Uterus (tissue), 4 donors: ENCODE measurements around the gene MUSTN1. TPM values are rescaled to one million over a fixed set of nuclear protein-coding genes. Genes with fewer than 3 reads are reported as not detected.

Experiments
- DNase-seq, 2 donors: peaks; one replicate each; pipeline ENCODE4 v3.0.0-alpha.2; 2019 to 2020
- H3K27ac ChIP-seq, 2 donors: fragments of 200-600 bp; sonication (generic); 1 replicate in 1 of 2; 2 replicates in 1 of 2; pipeline ENCODE4 v1.5.1; 2016 to 2018
- H3K27me3 ChIP-seq, 2 donors: fragments of 200-600 bp; sonication (generic); one replicate each; pipeline ENCODE4 v1.5.1; 2018 to 2019; ENCODE audit warnings: control low read depth in 1 of 2
- H3K36me3 ChIP-seq, 2 donors: fragments of 200-600 bp; sonication (generic); one replicate each; pipeline ENCODE4 v1.5.1; 2019; ENCODE audit warnings: control low read depth in 1 of 2
- H3K4me1 ChIP-seq, 2 donors: fragments of 200-600 bp; sonication (generic); one replicate each; pipeline ENCODE4 v1.5.1; 2018 to 2019; ENCODE audit warnings: control low read depth in 1 of 2
- H3K4me3 ChIP-seq, 2 donors: fragments of 200-600 bp; sonication (generic); 1 replicate in 1 of 2; 2 replicates in 1 of 2; pipeline ENCODE4 v1.5.1; 2018 to 2019; ENCODE audit warnings: mild to moderate bottlenecking in 1 of 2
- H3K9me3 ChIP-seq, 2 donors: fragments of 200-600 bp; sonication (generic); one replicate each; pipeline ENCODE4 v1.5.1; 2019; ENCODE audit warnings: control low read depth in 1 of 2
- CTCF ChIP-seq, 4 experiments: fragments of 200-600 bp in 2 of 4; fragments of 450-650 bp in 2 of 4; sonication (generic) in 2 of 4; IDR thresholded peaks; one replicate each; pipeline ENCODE4 v1.5.1; 2016 to 2019; ENCODE audit warnings: antibody characterized with exemption in 4 of 4, mild to moderate bottlenecking in 2 of 4, moderate library complexity in 1 of 4
- POLR2A ChIP-seq, 2 donors: fragments of 450-650 bp; IDR thresholded peaks; one replicate each; pipeline ENCODE4 v1.6.1; 2016; ENCODE audit warnings: antibody characterized with exemption in 2 of 2, mild to moderate bottlenecking in 1 of 2, moderate library complexity in 1 of 2
- intact Hi-C: fragments of 100-400 bp; cut with DNase I; formaldehyde crosslinking; loops from one replicate; pipeline ENCODE4 v1.15.1; 2023; ENCODE audit warnings: low total_unique reads
- total RNA-seq, 4 donors: library from RNA; depleted of rRNA in 3 of 4; stranded (reverse); fragments of >200 nt in 3 of 4; gene quantifications; one replicate each; pipeline versions ENCODE4 v1.1.0 to v1.2.4, GENCODE V29; 2014 to 2023
- donor health status: DM: yes; HTN: yes; CAD: no.

MUSTN1 gene
- total RNA-seq, 4 donors from 2014 or later: 1.8 to 35.2 (median 8.7) TPM; not detected in 1

GRCh38 chr3:52794612-52795099, 40.2 kb downstream of the MUSTN1 start, which contains the start of gene ITIH3:
ITIH3 (plus strand) TSS chr3:52794796; CDS start chr3:52794804, 8 bp downstream.
- H3K4me1 ChIP-seq: no peaks in the 10 kb centered on the region
- no peak within 1 kb of the TSS for H3K27ac ChIP-seq
- no peak within 1 kb of the TSS for H3K4me3 ChIP-seq
- TF ChIP-seq CTCF (IDR thresholded peaks at IDR 0.05): no peak
- no peak for TF ChIP-seq POLR2A (IDR thresholded peaks at IDR 0.05)
- H3K9me3 ChIP-seq: no peaks in the 10 kb centered on the region
- no peaks in the 10 kb centered on the region for H3K36me3 ChIP-seq
- no peaks in the 10 kb centered on the region for H3K27me3 ChIP-seq
- intact Hi-C loops: no loop called here
- DNase-seq: no peak

DNA sequence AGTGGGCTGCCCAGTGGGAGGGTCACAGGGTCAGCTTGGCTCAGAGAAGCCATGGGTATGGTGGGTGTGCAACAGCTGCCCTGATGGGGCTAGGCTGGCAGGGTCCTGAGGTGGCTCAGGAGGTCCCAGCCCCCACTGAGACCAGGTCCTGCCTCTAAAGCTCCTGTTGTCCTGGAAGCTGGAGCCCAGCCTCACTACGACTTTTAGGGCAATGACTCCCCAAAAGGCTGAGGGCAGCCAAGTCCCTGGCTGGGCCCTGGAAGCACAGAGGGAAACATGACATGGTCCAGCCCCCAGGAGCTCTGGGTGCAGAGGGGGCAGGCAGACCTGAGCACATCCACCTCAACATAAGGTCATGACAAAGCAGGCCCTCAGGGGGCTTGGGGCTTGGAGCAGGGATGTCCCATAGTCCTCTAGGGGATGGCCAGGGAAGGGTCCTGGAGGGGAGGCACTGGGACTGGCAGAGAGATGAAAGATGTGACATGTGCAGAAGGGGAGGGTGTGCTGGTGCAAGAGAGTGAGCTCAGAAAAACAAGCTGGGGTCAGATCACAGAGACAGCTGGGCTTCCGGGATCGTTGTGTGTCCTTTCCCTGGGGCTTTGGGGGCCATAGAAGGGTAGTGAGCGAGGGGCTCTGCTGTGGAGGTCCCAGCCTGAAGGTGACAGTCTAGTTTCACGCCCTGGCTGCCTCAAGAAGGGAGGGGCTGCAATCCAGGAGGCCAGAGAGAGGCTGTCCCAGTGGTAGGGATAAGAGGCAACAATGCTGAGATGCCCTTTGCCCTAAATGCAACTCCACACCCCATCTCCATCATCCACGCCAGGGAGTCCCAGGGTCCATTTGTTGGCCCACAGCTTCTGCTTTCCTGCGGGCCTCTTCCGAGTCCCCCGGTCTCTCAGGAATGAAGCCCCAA, 40.9 kb downstream of the MUSTN1 start:
- Histone ChIP-seq H3K4me1 (no peaks in the 10 kb centered on the region), H3K27ac (no peak overlapping the region), H3K27me3 (no peaks in the 10 kb centered on the region), H3K36me3 (no peaks in the 10 kb centered on the region), H3K4me3 (no peak overlapping the region), H3K9me3 (no peaks in the 10 kb centered on the region)
- intact Hi-C loops: no loop called here
- no peak for DNase-seq
- TF ChIP-seq POLR2A (IDR thresholded peaks at IDR 0.05) (no peak), CTCF (IDR thresholded peaks at IDR 0.05) (no peak)

GRCh38 chr3:52792961-52793695, 41.7 kb downstream of the MUSTN1 start:
- intact Hi-C loops: no loop called here
- no peaks in the 10 kb centered on the region for H3K9me3 ChIP-seq

DNA sequence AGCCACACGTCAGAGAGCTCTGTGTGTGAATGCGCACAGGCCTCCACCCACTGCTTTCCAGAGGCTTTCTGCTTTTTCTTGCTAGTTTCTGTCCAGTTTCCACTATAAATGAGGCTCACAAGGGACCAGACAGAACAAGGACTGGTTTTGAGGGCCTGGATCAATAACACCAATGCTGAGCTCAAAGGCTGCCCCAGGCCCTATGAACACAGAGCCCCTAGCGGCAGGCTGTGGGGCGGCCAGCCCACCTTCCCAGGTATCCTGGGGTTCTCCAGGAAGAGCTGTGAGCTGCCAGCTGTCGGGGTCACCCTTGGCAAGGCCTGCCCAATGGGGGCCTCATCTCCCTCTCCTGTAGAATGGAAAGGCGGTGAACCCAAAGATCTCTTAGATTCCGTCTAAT, 42.4 kb downstream of the MUSTN1 start:
- no peaks in the 10 kb centered on the region for H3K36me3 ChIP-seq
- H3K9me3 ChIP-seq: no peaks in the 10 kb centered on the region
- no peak for DNase-seq
- no peak overlapping the region for H3K4me3 ChIP-seq
- TF ChIP-seq CTCF (IDR thresholded peaks at IDR 0.05) (no peak), POLR2A (IDR thresholded peaks at IDR 0.05) (no peak)
- no peaks in the 10 kb centered on the region for H3K27me3 ChIP-seq
- no peaks in the 10 kb centered on the region for H3K4me1 ChIP-seq
- intact Hi-C loops: no loop called here
- H3K27ac ChIP-seq: no peak overlapping the region

More at GRCh38 chr3:52792961-52793695, 41.7 kb downstream of the MUSTN1 start:
- H3K4me1 ChIP-seq: no peaks in the 10 kb centered on the region
- DNase-seq: no peak
- no peaks in the 10 kb centered on the region for H3K36me3 ChIP-seq
- no peak overlapping the region for H3K27ac ChIP-seq
- no peaks in the 10 kb centered on the region for H3K27me3 ChIP-seq
- no peak for TF ChIP-seq CTCF (IDR thresholded peaks at IDR 0.05)
- TF ChIP-seq POLR2A (IDR thresholded peaks at IDR 0.05): no peak
- no peak overlapping the region for H3K4me3 ChIP-seq

- H3K27ac ChIP-seq: no peak overlapping the region
- H3K4me3 ChIP-seq: no peak overlapping the region
- no peaks in the 10 kb centered on the region for H3K4me1 ChIP-seq
- H3K9me3 ChIP-seq: no peaks in the 10 kb centered on the region
- H3K27me3 ChIP-seq: no peaks in the 10 kb centered on the region
- no peaks in the 10 kb centered on the region for H3K36me3 ChIP-seq
- TF ChIP-seq CTCF (IDR thresholded peaks at IDR 0.05) (no peak), POLR2A (IDR thresholded peaks at IDR 0.05) (no peak)
- no peak for DNase-seq
- intact Hi-C loops: no loop called here
Measured at GRCh38 chr3:52791928-52792327, 42.9 kb downstream of the MUSTN1 start.
